Lung (tissue), 12 donors: Measurements from ENCODE around the gene PLAGL1. TPM values are rescaled to one million over a fixed set of nuclear protein-coding genes. Genes with fewer than 3 reads are reported as not detected.

Source experiments
- ATAC-seq: fragments of 200-7000 bp; cut with Tn5 transposase; one replicate; pipeline ENCODE4 v1.9.1; 2020; ENCODE audit warnings: moderate number of reproducible peaks; ENCODE audit not compliant: insufficient read depth, low FRiP score
- DNase-seq, 3 donors: peaks; one replicate each; pipeline ENCODE4 v3.0.0-alpha.2; 2013 to 2017
- H3K27ac ChIP-seq, 2 donors: one replicate each; pipeline ENCODE4 v1.5.1; 2013; ENCODE audit warnings: mild to moderate bottlenecking in 2 of 2, moderate library complexity in 2 of 2, control low read depth in 1 of 2, inconsistent platforms in 1 of 2, low read depth in 1 of 2, low read length in 1 of 2
- H3K27me3 ChIP-seq, 3 donors: one replicate each; pipeline ENCODE4 v1.5.1; 2013; ENCODE audit warnings: low read length in 2 of 3; ENCODE audit not compliant: control insufficient read depth in 3 of 3, insufficient read depth in 3 of 3
- H3K36me3 ChIP-seq, 4 donors: one replicate each; pipeline ENCODE4 v1.5.1; 2013; ENCODE audit warnings: low read length in 4 of 4, mild to moderate bottlenecking in 1 of 4, moderate library complexity in 1 of 4; ENCODE audit not compliant: control insufficient read depth in 4 of 4, insufficient read depth in 4 of 4
- H3K4me1 ChIP-seq, 5 donors: one replicate each; pipeline ENCODE4 v1.5.1; 2013; ENCODE audit warnings: low read length in 5 of 5, mild to moderate bottlenecking in 2 of 5, moderate library complexity in 1 of 5; ENCODE audit not compliant: control insufficient read depth in 5 of 5, insufficient read depth in 5 of 5
- H3K4me3 ChIP-seq: one replicate; pipeline ENCODE4 v1.5.1; 2013; ENCODE audit warnings: mild to moderate bottlenecking, control low read depth, moderate library complexity
- H3K9ac ChIP-seq, 2 donors: one replicate each; pipeline ENCODE4 v1.5.1; 2013; ENCODE audit warnings: low read length in 2 of 2, control low read depth in 1 of 2; ENCODE audit not compliant: insufficient read depth in 1 of 2
- H3K9me3 ChIP-seq, 4 donors: one replicate each; pipeline ENCODE4 v1.5.1; 2013; ENCODE audit warnings: low read length in 3 of 4, mild to moderate bottlenecking in 1 of 4, moderate library complexity in 1 of 4; ENCODE audit not compliant: control insufficient read depth in 4 of 4, insufficient read depth in 3 of 4
- CTCF ChIP-seq: IDR thresholded peaks from 2 replicates; pipeline ENCODE4 v1.5.1; 2012; ENCODE audit warnings: mild to moderate bottlenecking; ENCODE audit errors: control extremely low read depth, extremely low read depth
- WGBS, 2 donors: extraction: QIAGEN DNeasy Blood & Tissue Kit; methylation state at CpG; one replicate each; pipeline ENCODE4 v1.1.7; 2013; 5-methylcytosine and 5-hydroxymethylcytosine counted together
- polyA plus RNA-seq, 2 donors: library from polyadenylated mRNA; stranded (reverse); fragments of 200-250 nt; gene quantifications; one replicate each; pipeline ENCODE4 v1.2.1, GENCODE V29; 2013
- total RNA-seq, 2 donors: library from RNA; depleted of rRNA in 1 of 2; stranded (reverse); fragments of >200 nt in 1 of 2; gene quantifications; one replicate each; pipeline ENCODE4 v1.2.1, GENCODE V29; 2014 to 2021
- donor health status: control.
- donor health status: control.
- donor health status: Bipolar disorder and iron deficiency.
- donor health status: healthy.
- donor health status: DM: yes; HTN: yes; CAD: no.

The PLAGL1 gene
- total and polyA plus RNA-seq, 4 donors, result 15.5 to 86.9 (median 29.7) TPM

GRCh38 chr6:143901885-143902750, 105.9 kb downstream of the PLAGL1 start:
- peaks cover 0 to 2% (median 0%) of the 10 kb centered on the region in 4 donors for H3K36me3 ChIP-seq
- WGBS, 2 donors, result 31 to 48% methylated on average over 6 of the region's 6 CpGs
- TF ChIP-seq CTCF, result no peak
- DNase-seq, result peak; percentile 88 to 98 (median 97)
- H3K9me3 ChIP-seq, result no peaks in the 10 kb centered on the region
- no peaks in the 10 kb centered on the region for H3K27me3 ChIP-seq
- no peak overlapping the region for H3K4me3 ChIP-seq
- H3K4me1 ChIP-seq, result peaks cover 0 to 33% (median 8%) of the 10 kb centered on the region in 5 donors
- peak; percentile 19 for ATAC-seq
- peak overlapping the region; percentile 27 to 31 for H3K27ac ChIP-seq
- H3K9ac ChIP-seq, result peak overlapping the region in 1 of 2 donors; percentile 14

- no peaks in the 10 kb centered on the region for H3K9me3 ChIP-seq
- no peak overlapping the region for H3K27ac ChIP-seq
- DNase-seq, result no peak
- 87 to 90% methylated on average over 2 of the region's 2 CpGs for WGBS, 2 donors
- no peaks in the 10 kb centered on the region for H3K27me3 ChIP-seq
- no peak for TF ChIP-seq CTCF
- no peaks in the 10 kb centered on the region for H3K36me3 ChIP-seq
- H3K4me3 ChIP-seq, result no peak overlapping the region
- no peak overlapping the region for H3K9ac ChIP-seq
- H3K4me1 ChIP-seq, result peaks cover 0 to 33% (median 8%) of the 10 kb centered on the region in 5 donors
- no peak for ATAC-seq
Measured at GRCh38 chr6:143900358-143900757, 107.7 kb downstream of the PLAGL1 start.

GRCh38 chr6:143896126-143896860, 111.8 kb downstream of the PLAGL1 start:
- Histone ChIP-seq H3K27ac (no peak overlapping the region), H3K9ac (no peak overlapping the region), H3K4me1 (peaks cover 0 to 7% (median 0%) of the 10 kb centered on the region in 5 donors), H3K27me3 (no peaks in the 10 kb centered on the region), H3K9me3 (no peaks in the 10 kb centered on the region), H3K4me3 (no peak overlapping the region), H3K36me3 (no peaks in the 10 kb centered on the region)
- TF ChIP-seq CTCF, result no peak
- ATAC-seq (peak; percentile 27), DNase-seq (peak in 2 of 3 donors; percentile 33 to 40)
- WGBS, 2 donors, result 72 to 74% methylated on average over 3 of the region's 3 CpGs
